ENCODE results near the gene TSPAN13.

TSPAN13 gene

DNA sequence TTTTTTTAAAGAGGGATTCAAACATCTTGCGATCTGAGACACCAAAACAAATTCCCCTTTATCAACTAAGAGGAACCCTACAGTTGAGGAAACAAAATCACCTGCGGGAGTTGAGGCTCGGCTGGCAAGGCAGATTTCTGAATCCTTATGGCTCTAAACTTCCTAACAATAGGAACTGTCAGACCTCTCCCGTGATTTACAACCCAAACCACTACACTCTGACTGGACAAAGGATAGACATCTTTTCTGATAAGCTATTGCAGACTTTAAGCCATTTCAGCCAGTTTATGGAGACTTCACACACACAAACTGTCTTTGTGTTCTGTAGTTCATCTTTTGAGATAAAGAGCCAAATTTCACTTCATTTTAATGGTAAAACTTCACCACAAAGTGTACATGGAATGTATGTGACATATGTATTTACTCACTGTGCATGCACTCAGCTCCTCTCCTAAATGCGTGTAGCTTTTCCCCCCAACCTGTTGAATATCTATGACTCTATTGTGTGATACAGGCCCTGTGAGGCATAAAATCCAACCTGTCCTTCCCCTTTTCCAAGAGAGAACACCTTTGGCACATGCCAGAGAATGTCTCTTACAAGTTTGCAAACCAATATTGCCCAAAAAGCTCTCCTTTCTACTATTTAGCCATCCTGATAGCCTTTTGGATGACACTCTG lies 15.4 kb upstream of the TSPAN13 start:
- no peak for DNase-seq (ENCODE audit: low read depth)
- no peak overlapping the region for H3K4me3 ChIP-seq (ENCODE audit: control insufficient read depth, low read depth, low read length)
- TF ChIP-seq, protein P1, sequence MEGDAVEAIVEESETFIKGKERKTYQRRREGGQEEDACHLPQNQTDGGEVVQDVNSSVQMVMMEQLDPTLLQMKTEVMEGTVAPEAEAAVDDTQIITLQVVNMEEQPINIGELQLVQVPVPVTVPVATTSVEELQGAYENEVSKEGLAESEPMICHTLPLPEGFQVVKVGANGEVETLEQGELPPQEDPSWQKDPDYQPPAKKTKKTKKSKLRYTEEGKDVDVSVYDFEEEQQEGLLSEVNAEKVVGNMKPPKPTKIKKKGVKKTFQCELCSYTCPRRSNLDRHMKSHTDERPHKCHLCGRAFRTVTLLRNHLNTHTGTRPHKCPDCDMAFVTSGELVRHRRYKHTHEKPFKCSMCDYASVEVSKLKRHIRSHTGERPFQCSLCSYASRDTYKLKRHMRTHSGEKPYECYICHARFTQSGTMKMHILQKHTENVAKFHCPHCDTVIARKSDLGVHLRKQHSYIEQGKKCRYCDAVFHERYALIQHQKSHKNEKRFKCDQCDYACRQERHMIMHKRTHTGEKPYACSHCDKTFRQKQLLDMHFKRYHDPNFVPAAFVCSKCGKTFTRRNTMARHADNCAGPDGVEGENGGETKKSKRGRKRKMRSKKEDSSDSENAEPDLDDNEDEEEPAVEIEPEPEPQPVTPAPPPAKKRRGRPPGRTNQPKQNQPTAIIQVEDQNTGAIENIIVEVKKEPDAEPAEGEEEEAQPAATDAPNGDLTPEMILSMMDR (IDR thresholded peaks at IDR 0.05; ENCODE audit: control insufficient read depth, insufficient read depth, low read depth, low read length, missing control alignments), result no peak

DNA sequence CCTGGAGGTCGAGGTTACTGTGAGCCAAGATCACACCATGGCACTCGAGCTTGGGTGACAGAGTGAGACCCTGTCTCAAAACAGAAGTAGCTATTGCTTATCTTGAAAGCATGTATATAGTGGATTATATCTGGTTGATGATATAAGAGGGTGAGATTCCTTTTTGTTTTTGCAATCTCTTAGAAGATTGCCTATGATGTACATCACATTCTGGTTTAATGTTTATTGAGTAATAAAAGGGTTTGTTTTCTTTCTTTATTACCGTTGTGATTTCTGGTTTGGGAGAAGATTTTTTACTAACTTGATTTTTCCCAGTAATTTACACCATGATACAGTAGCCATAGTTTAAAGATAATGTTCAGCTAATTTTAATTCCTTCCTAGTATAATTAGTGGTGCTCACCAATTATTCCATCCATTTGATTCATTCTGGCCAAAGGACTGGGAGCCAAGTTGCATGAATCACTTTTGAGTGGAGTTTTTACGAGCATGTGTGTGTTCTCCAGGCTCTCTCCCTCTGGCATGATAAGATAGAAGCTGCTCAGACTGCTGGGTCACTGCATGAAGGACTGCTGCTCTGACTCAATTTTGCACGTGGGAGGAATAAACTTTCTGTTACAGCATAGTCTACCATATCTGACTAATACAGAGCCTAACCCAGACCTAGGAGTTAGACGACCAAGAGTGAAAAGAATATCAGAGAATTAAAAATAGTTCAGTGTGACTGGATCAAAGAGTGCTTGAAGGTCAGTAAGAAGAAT lies 13.5 kb upstream of the TSPAN13 start:
- DNase-seq (ENCODE audit: low read depth), result peak; percentile 97
- TF ChIP-seq, protein P1 (IDR thresholded peaks at IDR 0.05; ENCODE audit: control insufficient read depth, insufficient read depth, low read depth, low read length, missing control alignments), result no peak

DNA sequence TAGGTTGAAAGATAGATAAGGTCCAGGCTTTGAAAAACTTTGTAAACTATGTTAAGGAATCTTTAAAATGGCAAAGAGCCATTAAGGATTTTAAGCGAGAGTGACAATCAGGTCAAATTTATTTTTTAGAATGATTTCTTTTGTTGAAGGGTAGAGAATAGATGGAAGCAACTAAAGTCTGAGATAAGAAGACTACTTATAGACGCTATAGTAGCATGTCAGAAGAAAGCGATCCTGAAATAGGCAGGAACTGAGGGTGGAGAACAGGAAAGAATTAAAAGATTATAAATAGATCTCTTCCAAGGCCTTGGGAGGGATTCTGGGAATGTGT lies 13.0 kb upstream of the TSPAN13 start:
- TF ChIP-seq, protein P1 (IDR thresholded peaks at IDR 0.05; ENCODE audit: control insufficient read depth, insufficient read depth, low read depth, low read length, missing control alignments), result no peak
- no peak overlapping the region for H3K4me3 ChIP-seq (ENCODE audit: control insufficient read depth, low read depth, low read length)
- DNase-seq (ENCODE audit: low read depth), result no peak

More for the DNA sequence above, 13.5 kb upstream of the TSPAN13 start:
- H3K4me3 ChIP-seq (ENCODE audit: control insufficient read depth, low read depth, low read length), result no peak overlapping the region

DNA sequence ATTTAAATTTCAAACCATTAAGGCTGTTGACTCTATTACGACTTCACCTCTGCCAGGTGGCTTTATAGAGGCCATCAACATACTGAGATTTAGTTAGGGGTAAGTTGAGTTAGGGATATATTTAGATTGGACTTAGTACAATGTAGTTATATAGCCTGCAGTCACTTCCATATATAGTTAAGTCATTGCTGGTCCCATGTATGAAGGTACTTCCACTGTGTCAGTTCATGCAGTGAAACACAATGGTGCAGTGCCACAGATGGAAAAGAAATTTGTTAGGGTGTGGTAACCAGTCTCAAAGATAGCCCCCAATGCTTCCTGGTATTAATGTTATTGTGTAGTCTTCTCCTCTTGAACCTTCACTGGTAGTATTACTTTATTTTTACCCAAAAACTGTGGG lies 12.6 kb upstream of the TSPAN13 start:
- TF ChIP-seq, protein P1 (IDR thresholded peaks at IDR 0.05; ENCODE audit: control insufficient read depth, insufficient read depth, low read depth, low read length, missing control alignments), result no peak

DNA sequence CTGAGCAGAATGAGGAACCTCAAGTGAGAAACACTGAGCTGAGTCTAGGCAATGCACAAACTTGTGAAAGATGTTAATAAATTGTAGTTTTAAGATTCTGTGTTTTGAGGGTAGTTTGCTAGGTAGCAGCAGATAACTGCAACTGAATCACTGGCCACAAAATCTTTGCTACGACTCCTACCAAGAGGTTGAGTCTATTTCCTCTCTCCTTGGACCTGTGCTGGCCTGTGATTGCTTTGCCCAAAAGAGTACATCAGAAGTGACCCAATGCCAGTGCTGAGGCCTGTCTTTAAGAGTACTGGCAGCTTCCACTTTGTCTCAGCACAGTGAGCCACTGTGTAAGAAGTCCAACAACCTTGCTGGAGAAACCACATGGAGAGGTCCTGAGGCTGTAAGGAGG lies 11.9 kb upstream of the TSPAN13 start:
- TF ChIP-seq, protein P1 (IDR thresholded peaks at IDR 0.05; ENCODE audit: control insufficient read depth, insufficient read depth, low read depth, low read length, missing control alignments), result no peak
- no peak for DNase-seq (ENCODE audit: low read depth)
- H3K4me3 ChIP-seq (ENCODE audit: control insufficient read depth, low read depth, low read length), result no peak overlapping the region

More for the DNA sequence above, 12.6 kb upstream of the TSPAN13 start:
- H3K4me3 ChIP-seq (ENCODE audit: control insufficient read depth, low read depth, low read length), result no peak overlapping the region
- no peak for DNase-seq (ENCODE audit: low read depth)

DNA sequence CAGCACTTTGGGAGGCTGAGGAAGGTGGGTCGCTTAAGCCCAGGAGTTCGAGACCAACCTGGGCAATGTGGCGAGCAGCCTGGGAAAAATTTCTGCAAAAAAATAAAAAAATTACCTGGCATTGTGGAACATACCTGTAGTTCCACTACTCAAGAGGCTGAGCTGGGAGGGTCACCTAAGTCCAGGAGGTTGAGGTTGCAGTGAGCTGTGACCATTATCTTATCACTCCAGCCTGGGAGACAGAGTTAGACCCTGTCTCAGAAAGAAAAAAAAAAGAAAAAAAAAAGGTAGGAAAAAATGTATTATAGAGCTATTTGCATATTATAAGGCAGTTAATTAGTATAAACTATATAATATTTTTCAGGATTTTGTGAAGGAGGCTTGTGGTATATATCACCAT lies 11.0 kb upstream of the TSPAN13 start:
- H3K4me3 ChIP-seq (ENCODE audit: control insufficient read depth, low read depth, low read length), result no peak overlapping the region
- TF ChIP-seq, protein P1 (IDR thresholded peaks at IDR 0.05; ENCODE audit: control insufficient read depth, insufficient read depth, low read depth, low read length, missing control alignments), result no peak
- DNase-seq (ENCODE audit: low read depth), result no peak

Data from AG09309 (cell line).